SHP77 treated with DMSO at 0.1 percent for 48 hours (cell line): Measurements from ENCODE around the gene STARD5.

ENCODE experiments used
- DNase-seq: peaks from one replicate; lab custom pipeline; 2025; lab: John Stamatoyannopoulos, UW

The STARD5 gene

DNA sequence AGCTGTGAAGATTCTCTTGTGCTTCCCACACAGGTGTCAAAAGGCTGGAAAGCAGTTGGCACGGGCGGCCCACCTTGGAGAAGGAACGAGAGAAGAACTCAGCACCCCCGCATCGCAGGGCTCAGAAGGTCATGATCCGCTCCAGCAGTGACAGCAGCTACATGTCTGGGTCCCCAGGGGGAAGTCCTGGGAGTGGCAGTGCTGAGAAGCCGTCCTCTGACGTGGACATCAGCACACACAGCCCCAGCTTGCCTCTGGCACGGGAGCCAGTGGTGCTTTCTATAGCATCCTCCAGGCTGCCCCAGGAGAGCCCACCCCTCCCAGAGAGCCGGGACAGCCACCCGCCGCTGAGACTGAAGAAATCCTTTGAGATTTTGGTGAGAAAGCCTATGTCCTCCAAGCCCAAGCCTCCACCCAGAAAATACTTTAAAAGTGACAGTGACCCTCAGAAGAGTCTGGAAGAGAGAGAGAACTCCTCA lies 31.4 kb downstream of the STARD5 start:
- DNase-seq: no peak

DNA sequence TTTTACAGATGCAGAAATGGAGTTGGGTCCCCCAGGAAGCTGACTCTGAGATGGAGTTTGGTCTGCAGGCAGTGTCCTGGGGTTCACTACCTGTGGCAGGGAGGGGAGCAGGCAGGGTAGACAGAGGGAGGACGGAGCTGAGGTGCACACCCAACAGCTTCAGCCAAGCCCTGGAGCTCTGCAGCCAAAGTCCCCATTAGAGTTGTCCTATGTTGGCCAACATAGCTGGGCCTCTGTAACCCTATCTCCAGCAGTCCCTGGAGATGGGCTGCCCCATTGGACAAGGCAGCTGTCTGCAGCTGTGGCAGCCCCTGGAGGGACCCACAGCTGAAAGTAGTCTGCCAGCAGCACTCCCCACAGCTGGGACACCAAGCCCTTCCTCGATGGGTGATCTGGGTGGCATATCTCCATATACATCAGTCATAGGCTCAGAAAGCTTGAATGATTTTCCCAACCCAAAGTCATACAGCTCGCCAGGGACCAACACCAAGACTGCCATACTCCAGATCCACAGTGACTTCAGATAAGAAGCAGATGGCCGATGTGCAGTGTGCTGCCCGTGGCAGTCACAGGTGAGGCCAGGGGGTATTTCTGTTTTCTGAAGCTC lies 31.9 kb downstream of the STARD5 start:
- no peak for DNase-seq

DNA sequence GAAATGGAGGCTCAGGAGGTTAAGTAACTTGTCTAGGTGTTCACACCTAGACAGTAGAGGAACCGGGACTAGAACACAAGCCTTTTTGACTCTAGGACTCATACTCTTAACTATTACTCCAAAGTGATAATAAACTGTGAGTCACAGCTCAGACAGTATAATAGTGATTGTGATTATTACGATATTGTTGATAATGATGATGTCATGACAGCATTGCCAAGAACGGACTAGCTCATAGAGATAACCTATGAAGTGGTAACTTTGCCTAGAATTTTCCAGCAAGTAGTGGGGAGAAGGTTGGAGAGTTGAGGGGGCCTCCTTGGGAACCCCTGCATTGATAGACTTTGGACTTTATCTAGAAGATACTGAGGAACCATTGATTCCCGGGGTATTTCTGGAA lies 34.0 kb downstream of the STARD5 start:
- DNase-seq: no peak

DNA sequence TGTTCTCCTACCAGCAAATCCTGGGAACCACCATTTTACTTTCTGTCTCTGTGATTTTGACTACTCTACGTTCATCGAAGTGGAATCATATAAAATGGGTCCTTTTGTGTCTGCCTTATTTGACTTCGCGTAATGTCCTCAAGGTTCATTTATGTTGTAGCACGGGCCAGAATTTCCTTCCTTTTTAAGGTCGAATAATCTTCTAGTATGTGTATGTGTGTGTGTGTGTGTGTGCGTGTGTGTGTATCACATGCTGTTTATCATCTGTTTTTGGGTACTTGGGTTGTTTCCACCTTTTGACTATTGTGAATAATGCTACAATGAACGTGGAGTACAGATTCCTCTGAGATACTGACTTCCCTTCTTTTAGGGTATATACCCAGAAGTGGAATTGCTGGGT lies 35.3 kb downstream of the STARD5 start:
- DNase-seq: no peak

- no peak for DNase-seq
These were observed 35.9 kb downstream of the STARD5 start for GRCh38 chr15:81288040-81288439.

GRCh38 chr15:81286621-81287121 lies 37.3 kb downstream of the STARD5 start:
- DNase-seq: no peak

DNA sequence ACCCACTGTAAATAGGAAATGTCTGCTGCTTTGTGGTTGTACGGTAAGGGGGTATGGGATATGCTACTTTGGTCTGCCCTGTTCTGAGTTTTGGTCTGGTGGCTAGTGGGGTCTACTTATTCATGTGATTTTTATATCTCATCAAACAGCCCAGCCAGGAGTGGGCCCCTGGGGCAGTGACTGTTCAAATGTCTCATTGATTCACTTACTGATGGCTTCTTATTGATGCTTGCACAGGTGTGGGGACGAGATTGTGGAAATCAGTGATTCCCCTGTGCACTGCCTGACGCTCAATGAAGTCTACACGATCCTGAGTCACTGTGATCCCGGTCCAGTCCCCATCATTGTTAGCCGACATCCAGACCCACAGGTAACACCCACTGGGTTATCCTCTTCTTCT lies 38.5 kb downstream of the STARD5 start:
- no peak for DNase-seq

- DNase-seq: no peak
These were observed 39.5 kb downstream of the STARD5 start for GRCh38 chr15:81284256-81285031.

DNA sequence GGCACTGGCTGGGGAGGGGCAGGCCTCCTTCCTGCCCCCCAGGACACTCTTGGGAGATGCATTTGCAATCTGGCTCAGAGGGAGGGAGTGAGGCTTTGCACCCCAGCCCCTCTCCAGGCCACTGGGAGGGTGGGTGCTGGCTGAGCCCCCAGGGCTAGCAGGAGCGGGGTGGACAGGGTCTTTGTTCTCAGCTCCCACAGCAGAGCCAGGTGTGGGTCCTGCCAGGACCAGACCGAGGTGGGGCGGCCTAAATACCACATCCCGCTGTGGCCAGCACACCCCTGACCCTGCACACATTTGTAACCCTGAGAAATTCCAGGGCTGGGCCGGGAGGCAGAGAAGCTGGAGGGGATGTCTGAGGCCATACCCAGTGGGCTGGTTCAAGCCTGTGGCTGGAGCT lies 41.0 kb downstream of the STARD5 start:
- no peak for DNase-seq

DNA sequence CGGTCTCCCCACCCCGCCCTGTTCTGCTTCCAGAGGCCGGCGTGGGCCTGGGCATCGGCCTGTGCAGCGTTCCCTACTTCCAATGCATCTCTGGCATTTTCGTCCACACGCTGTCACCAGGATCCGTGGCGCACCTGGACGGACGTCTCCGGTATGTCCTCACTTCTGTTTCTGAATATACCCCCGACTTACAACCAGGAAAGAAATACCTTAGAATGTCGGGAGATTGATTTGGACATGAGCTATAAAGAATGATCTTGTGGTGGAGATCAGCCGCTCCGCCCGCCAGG lies 41.4 kb downstream of the STARD5 start:
- DNase-seq: no peak

- no peak for DNase-seq
These were observed 42.0 kb downstream of the STARD5 start for GRCh38 chr15:81281766-81282605.

GRCh38 chr15:81281456-81281735 lies 42.5 kb downstream of the STARD5 start:
- no peak for DNase-seq

DNA sequence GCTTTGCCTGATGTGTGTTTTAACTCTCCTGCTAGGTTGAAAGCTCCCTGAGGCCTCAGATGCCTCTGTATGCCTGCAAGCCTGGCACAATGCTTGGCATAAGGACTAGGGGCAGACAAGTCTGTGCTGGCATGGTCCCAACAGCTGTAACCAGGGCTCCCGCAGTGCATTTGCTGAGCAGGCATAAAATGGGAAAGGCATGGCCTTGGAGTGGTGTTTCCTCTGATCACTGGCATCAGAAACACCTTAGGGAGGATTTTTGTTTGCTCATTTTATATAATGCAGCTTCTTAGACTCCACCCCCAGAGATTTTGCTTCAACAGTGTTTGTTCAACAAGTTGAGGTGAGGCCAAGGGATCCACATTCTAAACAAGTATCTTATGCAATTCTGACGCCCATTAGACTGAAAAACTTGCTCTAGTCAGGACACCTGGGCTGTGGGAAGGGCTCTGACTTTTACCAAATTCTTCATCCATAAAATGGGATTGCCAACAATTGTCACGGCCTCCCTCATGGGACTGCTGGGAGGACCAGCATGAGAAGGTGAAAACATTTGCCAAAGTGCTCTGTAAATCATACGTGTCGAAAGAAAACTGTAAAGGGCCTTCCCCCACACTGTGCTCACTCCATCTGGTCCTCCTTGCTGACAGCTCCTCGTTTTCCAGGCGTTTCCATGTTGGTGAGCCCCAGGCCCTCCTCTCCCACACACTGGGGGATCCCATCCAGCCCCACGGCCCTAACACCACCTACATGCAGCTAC lies 43.1 kb downstream of the STARD5 start:
- DNase-seq: no peak

- no peak for DNase-seq
These were observed 44.1 kb downstream of the STARD5 start for GRCh38 chr15:81279621-81280485.

DNA sequence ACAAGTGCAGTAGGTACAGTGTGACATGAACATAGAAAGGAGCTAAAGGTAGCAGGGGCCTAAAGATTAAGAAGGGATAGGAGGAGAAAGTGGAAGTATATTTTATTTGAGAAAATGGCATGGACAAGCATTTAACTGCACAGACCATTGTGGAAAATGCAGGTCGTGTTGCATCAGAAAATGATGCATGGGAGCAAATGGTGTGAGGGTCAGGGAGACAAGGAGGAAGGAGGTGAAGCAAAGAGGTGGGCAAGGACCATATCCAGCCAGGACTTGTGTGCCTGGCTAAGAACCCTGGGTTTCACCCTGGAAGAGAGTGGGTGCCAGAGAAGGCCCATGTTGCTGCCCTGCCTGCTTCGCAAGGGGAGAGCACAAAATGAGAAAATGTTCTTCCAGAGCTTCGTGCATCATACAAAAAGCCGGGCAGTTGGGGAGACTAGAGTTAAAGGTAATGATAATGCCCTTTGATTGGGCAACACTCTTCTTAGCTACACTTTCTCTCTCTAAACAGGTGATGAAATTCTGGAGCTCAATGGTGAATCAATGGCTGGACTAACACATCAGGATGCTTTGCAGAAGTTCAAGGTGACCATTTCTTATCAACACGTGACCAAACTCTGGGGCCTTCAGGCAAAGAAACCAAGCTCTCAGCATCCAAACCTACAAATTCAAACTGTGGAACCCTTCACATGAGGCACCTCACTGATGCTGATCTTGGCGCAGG lies 45.5 kb downstream of the STARD5 start:
- DNase-seq: no peak

DNA sequence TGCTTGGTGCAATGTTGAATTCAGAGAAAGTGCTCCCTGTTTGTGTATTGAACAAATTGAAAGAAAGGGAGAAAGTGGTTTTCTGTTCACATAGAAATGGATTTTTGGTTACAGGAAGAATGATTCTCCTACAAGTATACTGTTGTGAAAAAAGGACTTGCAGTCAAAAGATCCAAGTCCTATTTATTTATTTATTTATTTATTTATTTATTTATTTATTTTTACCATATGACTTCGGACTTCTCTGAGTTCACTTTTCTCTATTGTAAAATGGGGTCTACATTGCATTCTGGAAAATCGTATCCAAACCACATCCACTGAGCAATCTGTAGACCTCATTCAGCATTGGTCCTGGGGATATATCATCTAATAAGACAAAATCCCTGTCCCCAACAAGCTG lies 46.1 kb downstream of the STARD5 start:
- DNase-seq: no peak

DNA sequence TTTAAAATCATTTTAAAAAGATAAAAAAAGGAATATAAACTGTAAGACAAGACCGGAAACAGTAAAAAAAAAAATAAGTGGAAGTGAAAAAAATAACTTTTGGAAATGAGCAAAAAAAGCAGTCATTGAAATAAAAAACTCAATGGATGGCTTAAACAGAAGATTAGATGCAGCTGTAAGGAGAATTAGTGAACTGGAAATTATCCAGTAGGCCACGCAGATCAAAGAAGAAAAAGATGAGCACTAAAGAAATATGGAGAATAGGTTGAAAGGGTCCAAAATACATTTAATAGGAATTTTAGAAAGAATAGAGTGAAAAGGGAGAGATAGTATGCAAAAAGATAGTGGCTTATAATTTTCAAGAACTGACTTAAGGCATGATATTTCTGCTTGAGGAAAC lies 47.0 kb downstream of the STARD5 start:
- DNase-seq: no peak

DNA sequence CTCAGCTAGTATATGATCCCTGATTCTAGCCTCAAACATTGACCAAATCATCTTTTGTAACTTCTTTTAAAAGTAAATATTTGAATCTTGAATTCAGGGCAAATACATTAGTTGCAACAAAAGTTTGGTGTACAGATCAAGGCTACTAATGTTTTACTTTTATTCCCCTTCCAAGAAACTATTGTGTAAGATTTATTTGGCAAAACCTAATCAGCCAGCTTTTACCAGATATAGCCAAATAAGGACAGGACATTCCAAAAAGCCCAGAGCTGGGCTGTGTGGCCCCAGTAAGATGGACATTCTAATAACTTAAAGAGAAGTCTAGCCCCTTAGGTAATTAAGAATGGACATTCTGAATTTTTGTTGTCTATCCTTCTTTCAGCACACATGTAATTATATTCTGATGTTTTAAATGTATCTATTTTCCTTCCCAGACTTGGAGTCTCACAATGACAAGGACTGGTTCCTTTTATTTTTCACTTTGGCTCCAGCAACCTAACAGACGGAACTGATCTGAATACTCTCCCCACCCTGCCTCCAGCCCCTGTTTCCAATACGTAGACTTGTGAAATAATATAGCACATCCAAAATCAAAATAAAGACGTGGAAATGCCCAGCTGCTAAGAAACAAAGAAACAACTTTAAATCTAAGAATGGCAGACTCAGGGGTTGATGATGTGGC lies 48.1 kb downstream of the STARD5 start:
- DNase-seq: no peak

DNA sequence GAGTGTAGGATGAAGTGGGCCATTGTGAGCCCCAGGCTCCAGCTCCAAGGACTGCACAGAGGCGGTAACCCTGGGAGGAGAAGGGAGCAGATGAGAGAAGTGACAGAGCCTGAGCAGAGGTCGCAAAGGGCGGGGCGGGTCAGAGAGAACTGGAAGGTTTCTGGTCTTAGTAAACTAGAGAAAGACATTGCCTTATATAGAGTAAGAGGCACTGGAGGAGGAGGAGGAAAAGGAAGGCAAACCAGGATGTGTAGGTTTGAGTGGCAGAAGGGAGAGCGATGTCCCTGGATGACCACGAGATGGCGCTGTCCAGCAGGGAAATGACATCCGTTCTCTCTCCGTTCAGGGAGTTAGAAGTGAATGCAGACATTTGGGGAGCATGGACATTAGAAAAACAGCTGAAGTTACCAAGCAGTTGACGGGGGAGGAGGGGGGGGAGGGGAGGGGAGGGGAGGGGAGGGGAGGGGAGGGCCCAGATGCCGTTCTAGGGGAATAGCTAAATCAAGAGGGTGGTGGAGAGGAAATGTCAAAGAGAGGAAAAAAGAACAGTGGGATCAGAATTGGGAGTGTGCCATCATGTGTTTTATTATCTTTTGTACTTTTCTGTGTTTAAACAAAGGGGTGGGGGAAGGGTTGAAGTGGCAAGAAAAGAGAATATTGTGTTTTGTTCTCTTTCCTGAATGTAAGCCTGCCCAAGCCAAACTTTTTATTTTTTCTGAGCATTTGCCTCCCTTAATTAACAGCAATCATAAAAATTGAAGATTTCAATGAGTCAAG lies 48.8 kb downstream of the STARD5 start:
- peak; percentile 43 for DNase-seq
